GM23338 (cell line): Measurements from ENCODE around the gene MSANTD7. TPM values are rescaled to one million over a fixed set of nuclear protein-coding genes. Genes with fewer than 3 reads are reported as not detected.

Experiments used
- ATAC-seq: fragments of 200-7000 bp; cut with Tn5 transposase; 3 replicates; pipeline ENCODE4 v1.9.1; 2020
- DNase-seq: peaks from one replicate; pipeline ENCODE4 v3.0.0-alpha.2; 2015; ENCODE audit warnings: low spot score
- H2AFZ ChIP-seq: fragments of 200-600 bp; sonication (generic); 2 replicates; pipeline ENCODE4 v1.8.0; 2016; ENCODE audit warnings: antibody characterized with exemption, mild to moderate bottlenecking, moderate library complexity
- H3F3A ChIP-seq: fragments of 200-600 bp; sonication (generic); replicated peaks from 2 replicates; pipeline ENCODE4 v1.8.0; 2017; ENCODE audit warnings: antibody characterized with exemption, mixed run types, low read depth
- H3K27ac ChIP-seq: fragments of 200-600 bp; sonication (generic); 2 replicates; pipeline ENCODE4 v1.6.1; 2016; ENCODE audit warnings: low read depth
- H3K27me3 ChIP-seq: fragments of 200-600 bp; sonication (generic); 2 replicates; pipeline ENCODE4 v1.8.0; 2016; ENCODE audit warnings: mild to moderate bottlenecking, mixed run types, moderate library complexity; ENCODE audit not compliant: insufficient read depth
- H3K36me3 ChIP-seq: fragments of 200-600 bp; sonication (generic); 2 replicates; pipeline ENCODE4 v1.8.0; 2016; ENCODE audit warnings: mild to moderate bottlenecking; ENCODE audit not compliant: insufficient read depth
- H3K4me1 ChIP-seq: fragments of 200-600 bp; sonication (generic); 2 replicates; pipeline ENCODE4 v1.8.0; 2016; ENCODE audit warnings: mild to moderate bottlenecking, moderate library complexity; ENCODE audit not compliant: insufficient read depth
- H3K4me2 ChIP-seq: fragments of 200-600 bp; sonication (generic); 2 replicates; pipeline ENCODE4 v1.7.1; 2017; ENCODE audit warnings: mixed run types
- H3K4me3 ChIP-seq: fragments of 200-600 bp; sonication (generic); 2 replicates; pipeline ENCODE4 v1.6.1; 2016; ENCODE audit warnings: mixed run types
- H3K79me2 ChIP-seq: fragments of 200-600 bp; sonication (generic); replicated peaks from 2 replicates; pipeline ENCODE4 v1.8.0; 2017; ENCODE audit warnings: mild to moderate bottlenecking; ENCODE audit not compliant: insufficient read depth
- H3K9me2 ChIP-seq: fragments of 200-600 bp; sonication (generic); 2 replicates; pipeline ENCODE4 v1.8.0; 2017; ENCODE audit not compliant: insufficient read depth
- H4K20me1 ChIP-seq: fragments of 200-600 bp; sonication (generic); replicated peaks from 2 replicates; pipeline ENCODE4 v1.8.0; 2017; ENCODE audit warnings: mild to moderate bottlenecking; ENCODE audit not compliant: insufficient read depth
- H3K27ac Mint-ChIP-seq: 2 replicates; pipeline ENCODE4 v1.8.0; 2020; ENCODE audit warnings: inconsistent platforms, mild to moderate bottlenecking, moderate library complexity, mixed read lengths
- H3K27me3 Mint-ChIP-seq: 3 replicates; pipeline ENCODE4 v1.8.0; 2022; ENCODE audit warnings: low read depth, mild to moderate bottlenecking, moderate library complexity, mixed read lengths, inconsistent platforms; ENCODE audit not compliant: insufficient read depth, poor library complexity
- H3K36me3 Mint-ChIP-seq: 3 replicates; pipeline ENCODE4 v1.8.0; 2021; ENCODE audit warnings: low read depth, mild to moderate bottlenecking, inconsistent platforms, moderate library complexity, mixed read lengths
- H3K4me1 Mint-ChIP-seq: 3 replicates; pipeline ENCODE4 v1.8.0; 2020; ENCODE audit warnings: mild to moderate bottlenecking, inconsistent platforms, mixed read lengths
- H3K4me3 Mint-ChIP-seq: 3 replicates; pipeline ENCODE4 v1.8.0; 2021; ENCODE audit warnings: moderate library complexity, mild to moderate bottlenecking, inconsistent platforms, mixed read lengths
- H3K9me3 Mint-ChIP-seq: 3 replicates; pipeline ENCODE4 v1.8.0; 2020; ENCODE audit warnings: moderate library complexity, mild to moderate bottlenecking, inconsistent platforms, mixed read lengths
- CREB1 ChIP-seq: fragments of 250-450 bp; sonication (Bioruptor Pico); IDR thresholded peaks from 2 replicates; pipeline ENCODE4 v1.5.0; 2020; ENCODE audit warnings: low read depth, mild to moderate bottlenecking, moderate library complexity
- EZH2 ChIP-seq: fragments of 200-600 bp; sonication (generic); IDR thresholded peaks from one replicate; pipeline ENCODE4 v1.8.0; 2017; ENCODE audit warnings: antibody characterized with exemption, mild to moderate bottlenecking, low read depth; ENCODE audit not compliant: unreplicated experiment
- EZH2phosphoT487 ChIP-seq: fragments of 200-600 bp; sonication (generic); IDR thresholded peaks from one replicate; pipeline ENCODE4 v1.8.1; 2018; ENCODE audit warnings: antibody characterized with exemption; ENCODE audit not compliant: unreplicated experiment
- JUNB ChIP-seq: IDR thresholded peaks from one replicate; pipeline ENCODE4 v1.6.1; 2016; ENCODE audit warnings: antibody characterized with exemption; ENCODE audit not compliant: unreplicated experiment
- NANOG ChIP-seq: IDR thresholded peaks from 2 replicates; pipeline ENCODE4 v1.6.1; 2016; ENCODE audit warnings: antibody characterized with exemption, borderline replicate concordance
- POLR2AphosphoS5 ChIP-seq: IDR thresholded peaks from 2 replicates; pipeline ENCODE4 v1.6.1; 2016; ENCODE audit warnings: antibody characterized with exemption, low read depth
- STAT1 ChIP-seq: IDR thresholded peaks from one replicate; pipeline ENCODE4 v1.6.1; 2016; ENCODE audit warnings: antibody characterized with exemption; ENCODE audit not compliant: unreplicated experiment
- ZNF114 ChIP-seq: fragments of 250-450 bp; sonication (Bioruptor Pico); IDR thresholded peaks from 2 replicates; pipeline ENCODE4 v1.5.0; 2020; ENCODE audit warnings: mild to moderate bottlenecking, moderate library complexity
- ZNF331 ChIP-seq: fragments of 250-450 bp; sonication (Bioruptor Pico); IDR thresholded peaks from 2 replicates; pipeline ENCODE4 v1.5.0; 2020; ENCODE audit warnings: low read depth, mild to moderate bottlenecking, moderate library complexity
- polyA plus RNA-seq: library from polyadenylated mRNA; unstranded; fragments of >200 nt; fragmentation: Nextera tagmentation; extraction: Ambion mirVana; gene quantifications from 2 replicates; pipeline ENCODE4 v1.2.1, GENCODE V29; 2016
- total RNA-seq: library from RNA; depleted of rRNA; stranded (reverse); fragments of >200 nt; shearing (Covaris generic); gene quantifications from 2 replicates; pipeline ENCODE4 v1.2.3, GENCODE V29; 2014
- TF ChIP-seq, protein P1 (sequence below), 2 experiments: fragments of 200-600 bp in 1 of 2; sonication (generic) in 1 of 2; conservative IDR thresholded peaks; 2 replicates each; pipeline versions ENCODE4 v1.5.1 to v1.6.1; 2016 to 2017; ENCODE audit warnings: antibody characterized with exemption in 2 of 2, low read depth in 2 of 2, mild to moderate bottlenecking in 2 of 2, moderate library complexity in 1 of 2
- TF ChIP-seq, protein P2 (sequence below): IDR thresholded peaks from one replicate; pipeline ENCODE4 v1.6.1; 2018; ENCODE audit warnings: antibody characterized with exemption; ENCODE audit not compliant: unreplicated experiment

The MSANTD7 gene
- total and polyA plus RNA-seq, 2 experiments from 2014 or later, result 5.3 to 19.8 TPM

DNA sequence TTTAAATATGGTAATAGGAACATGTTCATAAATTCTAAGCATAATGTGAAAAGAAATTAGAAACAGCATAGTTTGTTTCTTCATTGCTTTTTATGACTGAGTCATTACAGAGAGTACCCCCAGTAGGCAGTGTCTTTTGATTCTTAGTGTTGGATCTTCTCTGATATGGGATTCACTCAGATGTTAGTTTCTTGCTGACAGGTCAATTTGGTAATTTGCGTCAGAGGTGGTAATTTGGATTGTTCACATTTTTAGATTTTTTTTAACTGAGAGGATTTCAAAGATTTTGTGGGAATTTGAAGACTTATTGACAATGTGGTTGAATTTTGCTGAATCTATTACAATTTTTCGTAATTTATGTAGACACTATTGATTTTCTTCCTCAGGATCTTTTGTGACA is 2.1 kb downstream of the MSANTD7 start (continued):
- TF ChIP-seq, protein P1, sequence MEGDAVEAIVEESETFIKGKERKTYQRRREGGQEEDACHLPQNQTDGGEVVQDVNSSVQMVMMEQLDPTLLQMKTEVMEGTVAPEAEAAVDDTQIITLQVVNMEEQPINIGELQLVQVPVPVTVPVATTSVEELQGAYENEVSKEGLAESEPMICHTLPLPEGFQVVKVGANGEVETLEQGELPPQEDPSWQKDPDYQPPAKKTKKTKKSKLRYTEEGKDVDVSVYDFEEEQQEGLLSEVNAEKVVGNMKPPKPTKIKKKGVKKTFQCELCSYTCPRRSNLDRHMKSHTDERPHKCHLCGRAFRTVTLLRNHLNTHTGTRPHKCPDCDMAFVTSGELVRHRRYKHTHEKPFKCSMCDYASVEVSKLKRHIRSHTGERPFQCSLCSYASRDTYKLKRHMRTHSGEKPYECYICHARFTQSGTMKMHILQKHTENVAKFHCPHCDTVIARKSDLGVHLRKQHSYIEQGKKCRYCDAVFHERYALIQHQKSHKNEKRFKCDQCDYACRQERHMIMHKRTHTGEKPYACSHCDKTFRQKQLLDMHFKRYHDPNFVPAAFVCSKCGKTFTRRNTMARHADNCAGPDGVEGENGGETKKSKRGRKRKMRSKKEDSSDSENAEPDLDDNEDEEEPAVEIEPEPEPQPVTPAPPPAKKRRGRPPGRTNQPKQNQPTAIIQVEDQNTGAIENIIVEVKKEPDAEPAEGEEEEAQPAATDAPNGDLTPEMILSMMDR (conservative IDR thresholded peaks at IDR 0.05; ENCODE audit: low read depth in 2 of 2), result no peak
- TF ChIP-seq EZH2 (no peak), EZH2phosphoT487 (no peak), JUNB (no peak), STAT1 (no peak), ZNF114 (no peak), NANOG (no peak), POLR2AphosphoS5 (no peak)
- TF ChIP-seq, protein P2, sequence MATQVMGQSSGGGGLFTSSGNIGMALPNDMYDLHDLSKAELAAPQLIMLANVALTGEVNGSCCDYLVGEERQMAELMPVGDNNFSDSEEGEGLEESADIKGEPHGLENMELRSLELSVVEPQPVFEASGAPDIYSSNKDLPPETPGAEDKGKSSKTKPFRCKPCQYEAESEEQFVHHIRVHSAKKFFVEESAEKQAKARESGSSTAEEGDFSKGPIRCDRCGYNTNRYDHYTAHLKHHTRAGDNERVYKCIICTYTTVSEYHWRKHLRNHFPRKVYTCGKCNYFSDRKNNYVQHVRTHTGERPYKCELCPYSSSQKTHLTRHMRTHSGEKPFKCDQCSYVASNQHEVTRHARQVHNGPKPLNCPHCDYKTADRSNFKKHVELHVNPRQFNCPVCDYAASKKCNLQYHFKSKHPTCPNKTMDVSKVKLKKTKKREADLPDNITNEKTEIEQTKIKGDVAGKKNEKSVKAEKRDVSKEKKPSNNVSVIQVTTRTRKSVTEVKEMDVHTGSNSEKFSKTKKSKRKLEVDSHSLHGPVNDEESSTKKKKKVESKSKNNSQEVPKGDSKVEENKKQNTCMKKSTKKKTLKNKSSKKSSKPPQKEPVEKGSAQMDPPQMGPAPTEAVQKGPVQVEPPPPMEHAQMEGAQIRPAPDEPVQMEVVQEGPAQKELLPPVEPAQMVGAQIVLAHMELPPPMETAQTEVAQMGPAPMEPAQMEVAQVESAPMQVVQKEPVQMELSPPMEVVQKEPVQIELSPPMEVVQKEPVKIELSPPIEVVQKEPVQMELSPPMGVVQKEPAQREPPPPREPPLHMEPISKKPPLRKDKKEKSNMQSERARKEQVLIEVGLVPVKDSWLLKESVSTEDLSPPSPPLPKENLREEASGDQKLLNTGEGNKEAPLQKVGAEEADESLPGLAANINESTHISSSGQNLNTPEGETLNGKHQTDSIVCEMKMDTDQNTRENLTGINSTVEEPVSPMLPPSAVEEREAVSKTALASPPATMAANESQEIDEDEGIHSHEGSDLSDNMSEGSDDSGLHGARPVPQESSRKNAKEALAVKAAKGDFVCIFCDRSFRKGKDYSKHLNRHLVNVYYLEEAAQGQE, result no peak

DNA sequence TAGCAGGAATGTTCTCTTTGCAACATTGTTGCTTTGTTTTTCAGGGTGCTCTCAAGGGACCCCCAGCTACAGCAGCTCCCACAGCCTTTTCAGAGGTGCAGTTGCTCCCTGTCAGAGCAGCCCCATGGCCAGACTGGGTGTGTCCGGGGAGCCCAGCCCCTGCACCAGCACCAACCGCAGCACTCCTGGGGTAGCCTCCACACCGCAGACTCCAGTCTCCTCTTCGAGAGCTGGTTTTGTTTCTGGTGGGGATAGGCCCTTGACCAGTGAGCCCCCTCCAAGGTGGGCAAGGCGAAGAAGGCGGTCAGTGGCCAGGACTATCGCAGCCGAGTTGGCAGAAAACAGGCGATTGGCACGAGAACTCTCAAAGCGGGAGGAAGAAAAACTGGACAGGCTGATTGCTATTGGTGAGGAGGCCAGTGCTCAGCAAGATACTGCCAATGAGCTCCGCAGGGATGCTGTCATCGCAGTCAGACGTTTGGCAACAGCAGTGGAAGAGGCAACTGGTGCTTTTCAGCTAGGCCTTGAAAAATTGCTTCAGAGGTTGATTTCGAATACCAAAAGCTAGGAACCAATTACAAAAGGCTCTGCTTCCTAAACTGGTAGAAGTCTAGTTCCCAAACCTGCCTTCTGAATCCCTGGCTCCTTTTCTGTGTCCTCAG is 5.4 kb downstream of the MSANTD7 start:
- Mint-ChIP-seq H3K9me3 (no peaks in the 10 kb centered on the region), H3K27me3 (no peaks in the 10 kb centered on the region), H3K27ac (no peak overlapping the region), H3K36me3 (peaks cover 55% of the 10 kb centered on the region), H3K4me1 (peaks cover 3% of the 10 kb centered on the region; the same call in 2 of the 3 replicates), H3K4me3 (no peak overlapping the region)
- H3F3A ChIP-seq, result no peaks in the 10 kb centered on the region
- no peaks in the 10 kb centered on the region for H3K9me2 ChIP-seq
- H3K4me3 ChIP-seq, result no peak overlapping the region
- no peaks in the 10 kb centered on the region for H3K27me3 ChIP-seq
- peaks cover 7% of the 10 kb centered on the region for H3K4me1 ChIP-seq
- H3K4me2 ChIP-seq, result no peak overlapping the region
- peaks cover 48% of the 10 kb centered on the region for H3K36me3 ChIP-seq
- DNase-seq (no peak), ATAC-seq (no peak)
- peaks cover 42% of the 10 kb centered on the region for H3K79me2 ChIP-seq
- H3K27ac ChIP-seq, result no peak overlapping the region
- H2AFZ ChIP-seq, result no peak overlapping the region
- peaks cover 17% of the 10 kb centered on the region for H4K20me1 ChIP-seq
- TF ChIP-seq, protein P1 (conservative IDR thresholded peaks at IDR 0.05; ENCODE audit: low read depth in 2 of 2), result no peak
- TF ChIP-seq ZNF114 (no peak), EZH2phosphoT487 (no peak), POLR2AphosphoS5 (no peak), STAT1 (no peak), ZNF331 (no peak), NANOG (no peak), EZH2 (no peak), CREB1 (CRISPR knock-in tag) (no peak)
- TF ChIP-seq, protein P2, result no peak
